Neural cell (in vitro differentiated cells): ENCODE data around the gene ELK4. TPM values are rescaled to one million over a fixed set of nuclear protein-coding genes. Genes with fewer than 3 reads are reported as not detected.

ENCODE experiments used
- H2AFZ ChIP-seq: fragments of 200-600, 300-800 bp; sonication (generic), shearing (Covaris generic); 2 replicates; pipeline ENCODE4 v1.6.0; 2014; ENCODE audit warnings: low read depth, mild to moderate bottlenecking, antibody characterized with exemption, low read length, moderate library complexity
- H3F3A ChIP-seq: fragments of 200-600 bp; shearing (Covaris generic); 2 replicates; pipeline ENCODE4 v1.6.1; 2016; ENCODE audit warnings: mild to moderate bottlenecking, moderate library complexity, mixed read lengths, antibody characterized with exemption, low read length; ENCODE audit not compliant: insufficient read depth, poor library complexity, severe bottlenecking
- H3K27ac ChIP-seq: fragments of 200-600, 300-800 bp; sonication (generic), shearing (Covaris generic); 2 replicates; pipeline ENCODE4 v1.5.1; 2014; ENCODE audit warnings: mild to moderate bottlenecking, low read length, moderate library complexity
- H3K27me3 ChIP-seq: fragments of 300-800, 200-600 bp; sonication (generic), shearing (Covaris generic); 2 replicates; pipeline ENCODE4 v1.6.0; 2014; ENCODE audit warnings: mild to moderate bottlenecking, low read depth, low read length, moderate library complexity; ENCODE audit not compliant: insufficient read depth
- H3K36me3 ChIP-seq: fragments of 300-800, 200-600 bp; sonication (generic), shearing (Covaris generic); 2 replicates; pipeline ENCODE4 v1.5.1; 2014; ENCODE audit warnings: mild to moderate bottlenecking, antibody characterized with exemption, low read length, moderate library complexity; ENCODE audit not compliant: insufficient read depth
- H3K4me2 ChIP-seq: fragments of 300-800, 200-600 bp; sonication (generic), shearing (Covaris generic); 2 replicates; pipeline ENCODE4 v1.6.0; 2014; ENCODE audit warnings: mild to moderate bottlenecking, low read length
- H3K4me3 ChIP-seq: fragments of 300-800, 200-600 bp; sonication (generic), shearing (Covaris generic); 2 replicates; pipeline ENCODE4 v1.5.1; 2014; ENCODE audit warnings: mild to moderate bottlenecking, low read length, moderate library complexity
- H3K79me2 ChIP-seq: fragments of 200-600 bp; shearing (Covaris generic); replicated peaks from 2 replicates; pipeline ENCODE4 v1.6.0; 2014; ENCODE audit warnings: mild to moderate bottlenecking, low read length, moderate library complexity; ENCODE audit not compliant: insufficient read depth
- H3K9ac ChIP-seq: fragments of 300-800, 200-600 bp; sonication (generic), shearing (Covaris generic); 2 replicates; pipeline ENCODE4 v1.6.1; 2016; ENCODE audit warnings: mild to moderate bottlenecking, low read length, mixed read lengths
- H3K9me2 ChIP-seq: fragments of 200-600 bp; shearing (Covaris generic); 2 replicates; pipeline ENCODE4 v1.6.1; 2016; ENCODE audit warnings: mild to moderate bottlenecking, low read length, mixed read lengths; ENCODE audit not compliant: insufficient read depth
- H3K9me3 ChIP-seq: fragments of 200-600, 300-800 bp; sonication (generic), shearing (Covaris generic); 2 replicates; pipeline ENCODE4 v1.6.1; 2016; ENCODE audit warnings: mild to moderate bottlenecking, mixed run types, low read length, moderate library complexity, mixed read lengths
- H4K20me1 ChIP-seq: fragments of 200-600 bp; shearing (Covaris generic); 2 replicates; pipeline ENCODE4 v1.6.1; 2016; ENCODE audit warnings: mild to moderate bottlenecking, mixed run types; ENCODE audit not compliant: insufficient read depth
- EP300 ChIP-seq: fragments of 450-650 bp; conservative IDR thresholded peaks from 2 replicates; pipeline ENCODE4 v1.6.1; 2014; ENCODE audit warnings: antibody characterized with exemption, mild to moderate bottlenecking, moderate library complexity; ENCODE audit not compliant: poor library complexity, severe bottlenecking
- EZH2 ChIP-seq: fragments of 200-600, 300-800 bp; shearing (Covaris generic), sonication (generic); IDR thresholded peaks from 2 replicates; pipeline ENCODE4 v1.6.1; 2014; ENCODE audit warnings: antibody characterized with exemption, low read length, borderline replicate concordance, mild to moderate bottlenecking; ENCODE audit not compliant: insufficient read depth, poor library complexity, severe bottlenecking
- MXI1 ChIP-seq: fragments of 450-650 bp; conservative IDR thresholded peaks from 2 replicates; pipeline ENCODE4 v1.6.1; 2014; ENCODE audit warnings: antibody characterized with exemption, mild to moderate bottlenecking; ENCODE audit not compliant: poor library complexity, severe bottlenecking
- POLR2AphosphoS5 ChIP-seq: IDR thresholded peaks from 2 replicates; pipeline ENCODE4 v1.6.1; 2012
- RAD21 ChIP-seq: fragments of 450-650 bp; conservative IDR thresholded peaks from 2 replicates; pipeline ENCODE4 v1.6.1; 2014; ENCODE audit warnings: antibody characterized with exemption, mild to moderate bottlenecking, moderate library complexity
- SMC3 ChIP-seq: fragments of 450-650 bp; conservative IDR thresholded peaks from 2 replicates; pipeline ENCODE4 v1.6.1; 2014; ENCODE audit warnings: antibody characterized with exemption, mild to moderate bottlenecking, moderate library complexity; ENCODE audit not compliant: poor library complexity
- TAF1 ChIP-seq: IDR thresholded peaks from 2 replicates; pipeline ENCODE4 v1.6.1; 2012; ENCODE audit warnings: low read depth
- polyA plus RNA-seq: library from polyadenylated mRNA; depleted of rRNA; stranded (reverse); fragments of >200 nt; gene quantifications from 2 replicates; pipeline ENCODE4 v1.2.3, GENCODE V29; 2014
- TF ChIP-seq, protein P1 (sequence below): fragments of 450-650 bp; IDR thresholded peaks from 2 replicates; pipeline ENCODE4 v1.5.1; 2014; ENCODE audit warnings: antibody characterized with exemption, mild to moderate bottlenecking, moderate library complexity; ENCODE audit not compliant: poor library complexity, severe bottlenecking
- TF ChIP-seq, protein P2 (sequence below): IDR thresholded peaks from 2 replicates; pipeline ENCODE4 v1.6.1; 2012; ENCODE audit warnings: borderline replicate concordance

ELK4 gene
- polyA plus RNA-seq, 1 donor from 2014 or later: 10.0 TPM

DNA sequence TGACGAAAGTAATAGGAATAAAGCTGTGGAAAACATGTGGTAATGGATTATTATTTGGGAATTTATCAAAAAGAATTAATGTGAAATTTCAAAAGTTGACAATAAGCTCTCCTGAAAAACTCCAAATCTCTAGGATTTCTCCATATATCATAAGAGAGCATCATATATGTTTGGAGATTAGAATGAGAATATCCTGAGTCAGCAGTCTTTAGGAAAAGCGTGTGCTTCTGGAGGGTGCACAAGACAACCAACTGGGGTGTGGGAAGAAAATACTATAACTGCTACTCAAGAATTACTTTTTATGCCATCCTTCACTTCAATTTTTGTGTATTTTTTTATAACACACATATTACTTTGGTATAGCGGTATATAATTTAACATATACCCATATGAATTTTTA, 19.7 kb downstream of the ELK4 start:
- Histone ChIP-seq H3K79me2 (no peaks in the 10 kb centered on the region), H3K9ac (no peak overlapping the region), H3K36me3 (no peaks in the 10 kb centered on the region), H3F3A (no peaks in the 10 kb centered on the region), H3K27me3 (no peaks in the 10 kb centered on the region), H3K4me3 (no peak overlapping the region), H2AFZ (no peak overlapping the region), H3K9me2 (no peaks in the 10 kb centered on the region), H3K4me2 (no peak overlapping the region), H3K9me3 (no peaks in the 10 kb centered on the region), H4K20me1 (no peaks in the 10 kb centered on the region), H3K27ac (no peak overlapping the region)
- TF ChIP-seq RAD21 (no peak), EZH2 (no peak), SMC3 (no peak), EP300 (no peak), TAF1 (no peak), MXI1 (no peak), POLR2AphosphoS5 (no peak)
- TF ChIP-seq, protein P1, sequence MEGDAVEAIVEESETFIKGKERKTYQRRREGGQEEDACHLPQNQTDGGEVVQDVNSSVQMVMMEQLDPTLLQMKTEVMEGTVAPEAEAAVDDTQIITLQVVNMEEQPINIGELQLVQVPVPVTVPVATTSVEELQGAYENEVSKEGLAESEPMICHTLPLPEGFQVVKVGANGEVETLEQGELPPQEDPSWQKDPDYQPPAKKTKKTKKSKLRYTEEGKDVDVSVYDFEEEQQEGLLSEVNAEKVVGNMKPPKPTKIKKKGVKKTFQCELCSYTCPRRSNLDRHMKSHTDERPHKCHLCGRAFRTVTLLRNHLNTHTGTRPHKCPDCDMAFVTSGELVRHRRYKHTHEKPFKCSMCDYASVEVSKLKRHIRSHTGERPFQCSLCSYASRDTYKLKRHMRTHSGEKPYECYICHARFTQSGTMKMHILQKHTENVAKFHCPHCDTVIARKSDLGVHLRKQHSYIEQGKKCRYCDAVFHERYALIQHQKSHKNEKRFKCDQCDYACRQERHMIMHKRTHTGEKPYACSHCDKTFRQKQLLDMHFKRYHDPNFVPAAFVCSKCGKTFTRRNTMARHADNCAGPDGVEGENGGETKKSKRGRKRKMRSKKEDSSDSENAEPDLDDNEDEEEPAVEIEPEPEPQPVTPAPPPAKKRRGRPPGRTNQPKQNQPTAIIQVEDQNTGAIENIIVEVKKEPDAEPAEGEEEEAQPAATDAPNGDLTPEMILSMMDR: no peak
- TF ChIP-seq, protein P2, sequence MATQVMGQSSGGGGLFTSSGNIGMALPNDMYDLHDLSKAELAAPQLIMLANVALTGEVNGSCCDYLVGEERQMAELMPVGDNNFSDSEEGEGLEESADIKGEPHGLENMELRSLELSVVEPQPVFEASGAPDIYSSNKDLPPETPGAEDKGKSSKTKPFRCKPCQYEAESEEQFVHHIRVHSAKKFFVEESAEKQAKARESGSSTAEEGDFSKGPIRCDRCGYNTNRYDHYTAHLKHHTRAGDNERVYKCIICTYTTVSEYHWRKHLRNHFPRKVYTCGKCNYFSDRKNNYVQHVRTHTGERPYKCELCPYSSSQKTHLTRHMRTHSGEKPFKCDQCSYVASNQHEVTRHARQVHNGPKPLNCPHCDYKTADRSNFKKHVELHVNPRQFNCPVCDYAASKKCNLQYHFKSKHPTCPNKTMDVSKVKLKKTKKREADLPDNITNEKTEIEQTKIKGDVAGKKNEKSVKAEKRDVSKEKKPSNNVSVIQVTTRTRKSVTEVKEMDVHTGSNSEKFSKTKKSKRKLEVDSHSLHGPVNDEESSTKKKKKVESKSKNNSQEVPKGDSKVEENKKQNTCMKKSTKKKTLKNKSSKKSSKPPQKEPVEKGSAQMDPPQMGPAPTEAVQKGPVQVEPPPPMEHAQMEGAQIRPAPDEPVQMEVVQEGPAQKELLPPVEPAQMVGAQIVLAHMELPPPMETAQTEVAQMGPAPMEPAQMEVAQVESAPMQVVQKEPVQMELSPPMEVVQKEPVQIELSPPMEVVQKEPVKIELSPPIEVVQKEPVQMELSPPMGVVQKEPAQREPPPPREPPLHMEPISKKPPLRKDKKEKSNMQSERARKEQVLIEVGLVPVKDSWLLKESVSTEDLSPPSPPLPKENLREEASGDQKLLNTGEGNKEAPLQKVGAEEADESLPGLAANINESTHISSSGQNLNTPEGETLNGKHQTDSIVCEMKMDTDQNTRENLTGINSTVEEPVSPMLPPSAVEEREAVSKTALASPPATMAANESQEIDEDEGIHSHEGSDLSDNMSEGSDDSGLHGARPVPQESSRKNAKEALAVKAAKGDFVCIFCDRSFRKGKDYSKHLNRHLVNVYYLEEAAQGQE: no peak

DNA sequence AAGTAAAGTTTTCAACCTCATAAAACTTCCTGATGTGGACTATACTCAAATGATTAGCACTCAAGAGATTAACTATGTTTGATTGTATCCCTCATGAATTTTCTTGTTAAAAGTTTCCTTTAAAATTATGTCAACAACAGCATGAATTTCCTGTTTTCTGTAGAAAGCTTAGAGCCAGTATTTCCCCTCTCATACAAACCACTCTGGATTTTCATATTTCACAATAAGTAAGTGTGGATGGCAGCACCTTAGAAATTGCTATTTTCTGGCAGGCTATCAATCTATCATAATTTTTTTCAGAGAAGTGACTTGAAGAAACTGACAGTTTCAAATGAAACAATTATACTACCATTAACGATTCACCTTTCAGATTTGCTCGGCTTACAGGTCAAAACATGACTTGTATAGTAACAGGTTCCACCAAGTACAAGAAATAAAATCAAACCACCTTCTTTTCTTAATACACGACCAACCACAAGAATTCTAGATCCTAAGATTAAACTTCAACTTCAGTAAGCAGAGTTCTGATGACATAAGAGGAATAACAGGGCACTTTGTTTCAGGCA, 20.8 kb downstream of the ELK4 start:
- no peaks in the 10 kb centered on the region for H3K36me3 ChIP-seq
- H4K20me1 ChIP-seq: no peaks in the 10 kb centered on the region
- H3K4me2 ChIP-seq: peak overlapping the region; percentile 20
- no peaks in the 10 kb centered on the region for H3F3A ChIP-seq
- H3K79me2 ChIP-seq: no peaks in the 10 kb centered on the region
- no peak overlapping the region for H2AFZ ChIP-seq
- no peak overlapping the region for H3K9ac ChIP-seq
- H3K27me3 ChIP-seq: no peaks in the 10 kb centered on the region
- H3K9me2 ChIP-seq: no peaks in the 10 kb centered on the region
- H3K4me3 ChIP-seq: peak overlapping the region; percentile 4
- no peaks in the 10 kb centered on the region for H3K9me3 ChIP-seq
- peak overlapping the region; percentile 25 for H3K27ac ChIP-seq
- TF ChIP-seq EP300 (peak; percentile 94), TAF1 (no peak), POLR2AphosphoS5 (peak; percentile 71)
